ENCODE measurements around the gene CFAP299. TPM values are rescaled to one million over a fixed set of nuclear protein-coding genes. Genes with fewer than 3 reads are reported as not detected.
"Not testable (repeated sequence)": the region's sequence is repeated elsewhere in the genome, so short reads cannot be mapped to it uniquely, and the experiment has no call there.

The CFAP299 gene
- total RNA-seq, 4 donors from 2014 or later, result 0.84 to 2.5 (median 2.2) TPM; not detected in 1

DNA sequence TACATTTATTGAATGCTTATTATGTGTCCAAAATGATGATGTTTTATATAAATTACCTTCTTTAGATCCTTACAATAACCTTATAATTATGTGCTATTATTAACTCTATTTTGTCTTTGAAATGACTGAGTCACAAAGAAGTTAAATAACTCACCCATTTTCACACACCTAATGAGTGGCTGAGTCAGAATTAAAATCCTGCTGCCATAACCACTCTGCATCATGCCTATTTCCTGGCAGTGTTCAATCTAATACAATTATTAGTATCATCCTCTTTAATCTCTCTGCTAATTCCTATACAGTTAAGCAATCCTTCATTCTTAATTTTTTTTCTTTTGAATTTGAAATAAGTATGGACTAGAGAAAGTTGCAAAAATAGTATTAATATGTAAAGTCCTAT, 342.9 kb downstream of the CFAP299 start:
- TF ChIP-seq, protein P1, sequence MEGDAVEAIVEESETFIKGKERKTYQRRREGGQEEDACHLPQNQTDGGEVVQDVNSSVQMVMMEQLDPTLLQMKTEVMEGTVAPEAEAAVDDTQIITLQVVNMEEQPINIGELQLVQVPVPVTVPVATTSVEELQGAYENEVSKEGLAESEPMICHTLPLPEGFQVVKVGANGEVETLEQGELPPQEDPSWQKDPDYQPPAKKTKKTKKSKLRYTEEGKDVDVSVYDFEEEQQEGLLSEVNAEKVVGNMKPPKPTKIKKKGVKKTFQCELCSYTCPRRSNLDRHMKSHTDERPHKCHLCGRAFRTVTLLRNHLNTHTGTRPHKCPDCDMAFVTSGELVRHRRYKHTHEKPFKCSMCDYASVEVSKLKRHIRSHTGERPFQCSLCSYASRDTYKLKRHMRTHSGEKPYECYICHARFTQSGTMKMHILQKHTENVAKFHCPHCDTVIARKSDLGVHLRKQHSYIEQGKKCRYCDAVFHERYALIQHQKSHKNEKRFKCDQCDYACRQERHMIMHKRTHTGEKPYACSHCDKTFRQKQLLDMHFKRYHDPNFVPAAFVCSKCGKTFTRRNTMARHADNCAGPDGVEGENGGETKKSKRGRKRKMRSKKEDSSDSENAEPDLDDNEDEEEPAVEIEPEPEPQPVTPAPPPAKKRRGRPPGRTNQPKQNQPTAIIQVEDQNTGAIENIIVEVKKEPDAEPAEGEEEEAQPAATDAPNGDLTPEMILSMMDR (IDR thresholded peaks at IDR 0.05), result no peak
- TF ChIP-seq POLR2AphosphoS5 (IDR thresholded peaks at IDR 0.05), result no peak
- TF ChIP-seq EP300 (IDR thresholded peaks at IDR 0.05), result no peak
- no peak for TF ChIP-seq POLR2A (IDR thresholded peaks at IDR 0.05; ENCODE audit: low read depth)
- DNase-seq (ENCODE audit: extremely low spot score), result no peak
- no peaks in the 10 kb centered on the region for H3K36me3 ChIP-seq
- intact Hi-C loops (cut with DNase I), result no loop called here
- H3K4me1 ChIP-seq, result no peaks in the 10 kb centered on the region
- H3K9me3 ChIP-seq, result no peaks in the 10 kb centered on the region
- H3K27ac ChIP-seq (replicated peaks in 1 of 4), result no peak overlapping the region
- H3K27me3 ChIP-seq, result no peaks in the 10 kb centered on the region
- H3K4me3 ChIP-seq, result no peak overlapping the region

DNA sequence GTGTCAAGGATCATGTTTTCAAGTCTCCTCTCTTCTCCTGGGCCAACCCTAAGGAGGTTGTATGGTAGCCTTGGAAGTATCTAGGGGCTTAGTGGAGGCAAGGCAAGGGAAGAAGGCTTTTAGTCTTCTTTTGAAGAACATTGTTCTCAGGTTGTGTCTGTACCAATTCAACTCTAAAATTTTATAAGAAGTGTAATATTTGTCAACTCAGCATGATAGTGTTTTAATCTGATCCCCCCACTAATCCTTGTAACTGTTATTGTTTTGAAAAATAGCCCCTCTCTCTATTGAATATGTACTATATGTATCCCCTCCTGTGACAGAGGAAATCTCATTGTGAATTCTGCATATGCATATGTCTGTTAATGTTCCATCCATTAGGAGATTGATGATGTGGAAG, 345.4 kb downstream of the CFAP299 start:
- no peak for DNase-seq (ENCODE audit: extremely low spot score)
- intact Hi-C loops (cut with DNase I), result no loop called here
- Histone ChIP-seq H3K36me3 (no peaks in the 10 kb centered on the region), H3K9me3 (no peaks in the 10 kb centered on the region), H3K4me1 (no peaks in the 10 kb centered on the region), H3K27ac (replicated peaks in 1 of 4) (no peak overlapping the region), H3K4me3 (no peak overlapping the region), H3K27me3 (no peaks in the 10 kb centered on the region)
- TF ChIP-seq EP300 (IDR thresholded peaks at IDR 0.05) (no peak), POLR2A (IDR thresholded peaks at IDR 0.05; ENCODE audit: low read depth) (no peak), POLR2AphosphoS5 (IDR thresholded peaks at IDR 0.05) (no peak)
- TF ChIP-seq, protein P1 (IDR thresholded peaks at IDR 0.05), result no peak

- no peak for DNase-seq (ENCODE audit: extremely low spot score)
- H3K27ac ChIP-seq (replicated peaks in 1 of 4), result no peak overlapping the region
- H3K4me1 ChIP-seq, result no peaks in the 10 kb centered on the region
- H3K27me3 ChIP-seq, result no peaks in the 10 kb centered on the region
- no peaks in the 10 kb centered on the region for H3K36me3 ChIP-seq
- TF ChIP-seq, protein P1 (IDR thresholded peaks at IDR 0.05), result no peak
- TF ChIP-seq POLR2AphosphoS5 (IDR thresholded peaks at IDR 0.05) (no peak), EP300 (IDR thresholded peaks at IDR 0.05) (no peak), POLR2A (IDR thresholded peaks at IDR 0.05; ENCODE audit: low read depth) (no peak)
- intact Hi-C loops (cut with DNase I), result no loop called here
- no peaks in the 10 kb centered on the region for H3K9me3 ChIP-seq
- H3K4me3 ChIP-seq, result no peak overlapping the region
These were observed 349.7 kb downstream of the CFAP299 start for GRCh38 chr4:80685214-80685613.

GRCh38 chr4:80687736-80688135, 352.2 kb downstream of the CFAP299 start:
- H3K36me3 ChIP-seq; H3K9me3 ChIP-seq; H3K4me1 ChIP-seq; H3K27me3 ChIP-seq; H3K27ac ChIP-seq (replicated peaks in 1 of 4); intact Hi-C loops (cut with DNase I); H3K4me3 ChIP-seq; DNase-seq (ENCODE audit: extremely low spot score): not testable (repeated sequence)
- WGBS, result 95% methylated on average over 18 of the region's 23 CpGs

- Histone ChIP-seq H3K9me3 (no peaks in the 10 kb centered on the region), H3K27ac (replicated peaks in 1 of 4) (no peak overlapping the region), H3K36me3 (no peaks in the 10 kb centered on the region), H3K27me3 (no peaks in the 10 kb centered on the region), H3K4me3 (no peak overlapping the region), H3K4me1 (no peaks in the 10 kb centered on the region)
- intact Hi-C loops (cut with DNase I), result no loop called here
- DNase-seq (ENCODE audit: extremely low spot score), result no peak
- TF ChIP-seq POLR2AphosphoS5 (IDR thresholded peaks at IDR 0.05) (no peak), EP300 (IDR thresholded peaks at IDR 0.05) (no peak), POLR2A (IDR thresholded peaks at IDR 0.05; ENCODE audit: low read depth) (no peak)
- TF ChIP-seq, protein P1 (IDR thresholded peaks at IDR 0.05), result no peak
- 81% methylated on average over 3 of the region's 3 CpGs for WGBS
These were observed 358.6 kb downstream of the CFAP299 start for GRCh38 chr4:80694171-80694570.

Data from esophagus muscularis mucosa (tissue), 4 donors.